NCI-H2227 (cell line): ENCODE data around the gene TEX22.

ENCODE experiments used
- DNase-seq: peaks from one replicate; lab custom pipeline; 2025; ENCODE audit not compliant: unreplicated experiment; lab: John Stamatoyannopoulos, UW

Gene TEX22

DNA sequence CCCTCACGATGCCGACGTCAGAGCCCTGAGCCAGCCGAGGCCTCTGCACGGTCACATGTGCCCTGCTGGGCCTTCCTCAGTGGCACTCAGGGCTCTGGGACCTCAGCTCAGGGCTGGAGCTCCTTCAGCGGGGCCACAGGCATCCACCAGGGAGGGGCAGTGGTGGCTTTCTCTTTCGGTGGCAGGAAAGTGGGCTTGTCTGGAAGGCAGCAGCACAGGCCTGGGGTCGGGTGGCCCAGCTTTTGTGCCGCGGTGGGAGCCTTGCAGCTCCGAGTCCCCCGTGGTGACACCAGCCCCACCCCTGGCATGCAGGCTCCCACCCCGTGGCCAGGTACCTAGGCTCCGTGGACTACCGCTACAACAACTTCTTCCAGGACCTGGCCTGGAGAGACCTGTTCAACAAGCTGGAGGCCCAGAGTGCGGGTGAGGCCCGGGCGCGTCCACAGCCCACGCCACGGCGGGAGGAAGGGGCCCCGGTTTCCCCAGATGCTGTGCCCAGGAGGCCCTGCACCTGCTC, 14.2 kb upstream of the TEX22 start:
- DNase-seq = no peak

GRCh38 chr14:105384605-105385321, 13.6 kb upstream of the TEX22 start:
- no peak for DNase-seq

DNA sequence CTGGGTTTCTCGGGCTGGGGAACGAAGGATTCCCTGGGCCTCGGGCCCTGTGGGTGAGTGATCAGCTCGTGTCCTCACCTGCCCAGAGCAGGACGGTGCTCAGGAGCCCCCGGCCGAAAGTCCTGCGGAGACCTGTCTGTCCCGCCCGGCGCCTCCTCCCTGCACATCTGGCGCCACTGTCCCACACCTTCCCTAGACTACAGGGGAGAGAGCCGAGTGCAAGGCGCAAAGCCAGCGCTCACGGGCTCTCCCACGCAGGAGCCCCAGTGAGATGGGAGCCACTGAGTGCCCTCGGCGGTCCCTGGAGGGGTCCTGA, 13.1 kb upstream of the TEX22 start:
- no peak for DNase-seq

DNA sequence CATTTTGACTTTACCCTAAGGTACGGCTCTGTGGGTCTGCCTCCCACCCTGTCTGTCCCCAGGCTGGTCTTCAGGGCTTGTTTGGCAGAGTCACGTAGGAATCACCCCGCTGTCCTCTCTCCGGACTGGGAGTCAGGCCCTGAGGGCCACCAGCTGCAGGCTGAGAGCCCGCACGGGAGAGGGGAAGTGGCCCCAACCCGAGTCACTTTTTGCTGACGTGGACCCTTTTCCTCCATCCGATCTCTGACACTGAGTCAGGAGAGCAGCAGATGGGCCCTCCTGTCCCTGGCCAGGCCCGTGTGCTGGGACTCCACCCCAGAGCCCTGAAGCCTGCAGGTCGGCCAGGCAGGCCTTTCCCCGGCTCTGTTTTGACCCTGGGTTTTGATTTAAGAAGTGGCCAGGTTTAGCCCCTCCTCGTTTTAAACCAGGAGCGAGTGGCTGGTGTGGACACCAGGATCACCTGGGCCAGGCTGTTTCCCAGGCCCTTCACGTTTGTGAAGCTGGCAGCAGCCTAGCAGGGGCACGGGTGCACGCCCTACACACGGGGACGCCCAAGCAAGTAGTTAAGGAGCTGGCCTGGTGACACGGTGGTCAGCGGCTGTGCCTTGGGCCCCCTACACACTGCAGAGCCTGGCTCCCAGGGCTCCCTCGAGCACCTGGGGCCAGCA, 12.5 kb upstream of the TEX22 start:
- DNase-seq = no peak

DNA sequence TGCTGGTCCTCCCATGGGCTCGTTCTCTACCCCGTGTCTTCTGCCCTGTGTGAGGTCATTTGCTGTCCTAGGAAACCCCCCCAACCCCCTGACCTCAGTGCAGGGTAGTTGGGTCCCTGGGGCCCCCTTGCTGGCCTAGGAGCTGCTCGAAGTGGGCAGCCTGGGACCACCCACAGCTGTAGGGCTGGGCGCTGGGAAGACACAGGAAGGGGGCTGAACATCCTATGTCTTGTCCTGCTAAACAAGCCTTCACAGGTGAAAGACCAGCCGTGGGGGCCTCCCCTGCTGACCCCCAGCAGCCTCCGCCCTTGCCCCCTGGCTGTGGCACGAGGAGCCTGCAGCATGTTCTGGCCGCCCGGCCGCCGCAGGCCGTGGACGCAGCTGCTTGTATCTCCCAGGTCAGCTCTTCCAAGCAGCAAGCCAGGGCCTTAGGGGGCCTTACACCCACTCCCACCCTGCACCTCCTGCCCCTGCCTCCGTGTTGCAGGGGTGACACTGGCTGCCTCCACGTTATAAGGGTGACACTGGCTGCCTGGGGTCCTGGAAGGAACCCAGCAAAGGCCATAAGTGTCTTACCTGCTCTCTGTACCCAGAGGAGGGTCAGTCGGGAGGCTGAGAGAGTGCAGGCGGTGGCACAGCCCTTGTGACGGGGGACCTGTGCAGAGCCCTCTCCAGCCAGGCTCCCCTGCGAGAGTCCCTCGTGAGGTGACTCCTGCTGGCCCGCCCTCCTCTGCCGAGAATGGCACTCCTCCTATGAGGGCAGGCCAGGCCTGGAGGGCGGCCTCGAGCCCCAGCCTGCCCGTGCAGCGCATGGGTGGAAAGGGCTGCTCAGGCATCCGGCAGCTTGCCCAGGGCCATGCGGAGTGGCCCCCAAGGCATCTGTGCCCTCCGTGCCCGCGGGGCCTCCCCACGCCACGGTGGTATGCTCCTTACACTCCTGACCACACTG, 11.5 kb upstream of the TEX22 start:
- DNase-seq = no peak

GRCh38 chr14:105387530-105387922, 10.8 kb upstream of the TEX22 start:
- DNase-seq = no peak

DNA sequence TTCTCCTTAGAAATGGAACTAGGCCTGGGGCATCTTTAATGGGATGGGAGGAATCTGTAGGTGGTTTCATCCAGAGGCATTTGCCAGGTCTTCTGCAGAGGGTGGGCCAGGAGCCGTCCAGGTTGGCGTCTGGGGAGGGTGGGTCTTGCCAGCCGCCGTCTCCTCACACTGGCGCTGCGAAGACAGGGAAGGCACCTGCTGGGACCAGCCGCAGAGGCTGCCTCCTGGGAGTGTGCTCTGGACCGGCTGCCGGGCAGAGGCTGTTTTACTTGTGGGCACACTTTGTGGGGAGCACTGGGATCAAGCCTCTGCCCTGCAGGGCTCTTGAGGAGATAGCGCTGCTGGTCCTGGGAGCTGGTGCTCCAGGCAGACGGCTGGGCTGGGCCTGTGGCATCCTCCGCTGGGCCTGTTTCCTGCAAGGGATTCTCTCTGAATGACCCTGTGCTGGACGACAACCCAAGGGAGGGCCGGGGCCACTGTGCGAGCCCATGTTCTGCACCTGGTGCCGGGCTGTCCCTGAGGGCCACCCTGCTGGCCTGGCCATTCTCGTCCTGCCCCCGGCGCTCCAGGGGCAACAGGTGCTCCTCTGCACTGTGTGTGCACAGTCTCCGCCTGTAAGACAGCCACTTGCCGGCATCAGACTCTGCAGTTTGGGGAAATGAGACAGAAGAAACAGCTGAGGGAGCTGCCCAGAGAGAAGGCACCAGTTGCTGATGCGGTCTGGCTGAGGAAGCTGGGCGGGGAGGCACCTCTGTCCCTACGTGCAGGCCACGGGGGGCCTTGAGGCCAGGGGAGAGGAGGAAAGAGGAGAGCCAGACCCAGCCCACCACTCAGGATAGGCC, 10.0 kb upstream of the TEX22 start:
- DNase-seq = no peak

- no peak for DNase-seq
Measured at GRCh38 chr14:105388976-105389375, 9.4 kb upstream of the TEX22 start.

- DNase-seq = no peak
Measured at GRCh38 chr14:105389534-105389933, 8.8 kb upstream of the TEX22 start.

DNA sequence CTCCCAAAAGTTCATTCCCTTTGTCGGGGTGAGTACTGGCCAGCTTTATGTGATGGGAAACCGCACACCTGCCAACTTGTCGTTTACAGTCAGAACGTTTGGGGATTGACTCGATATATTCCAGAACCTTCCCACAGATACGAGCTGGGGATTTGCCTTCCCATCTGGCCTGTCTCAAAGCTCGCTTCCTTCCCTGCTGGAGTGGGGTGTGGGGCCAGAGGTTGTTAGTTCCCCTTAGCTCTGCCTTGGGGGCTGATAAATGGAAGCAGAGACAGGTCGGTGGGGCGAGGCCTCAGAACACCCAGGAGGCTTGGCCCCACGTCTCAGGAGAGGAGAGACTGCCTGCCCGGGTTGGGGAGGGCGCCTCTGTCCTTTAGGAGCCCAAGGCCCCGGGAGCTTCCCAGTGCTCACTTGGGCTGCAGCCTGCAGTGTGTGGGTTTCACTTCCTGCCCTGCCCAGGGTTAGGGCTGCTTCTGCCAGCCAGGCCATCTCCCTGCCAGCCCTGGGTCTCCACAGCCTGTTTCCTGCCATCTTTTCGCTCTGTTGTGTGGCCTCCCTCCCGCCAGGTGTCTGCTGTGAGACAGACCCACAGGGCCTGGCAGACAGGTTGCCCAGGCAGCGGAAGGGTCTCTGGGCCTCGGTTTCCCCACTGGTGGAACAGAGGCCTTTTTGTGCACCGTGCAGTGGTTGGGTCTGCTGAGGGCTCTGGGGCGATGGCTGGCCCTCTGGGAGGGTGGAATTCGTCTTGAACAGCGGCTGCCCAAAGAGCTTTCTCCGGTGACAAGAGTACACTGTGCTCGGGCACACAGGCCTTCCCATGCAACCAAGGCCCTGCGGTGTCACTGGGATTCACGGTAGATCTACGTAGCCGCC, 8.1 kb upstream of the TEX22 start:
- DNase-seq = no peak

DNA sequence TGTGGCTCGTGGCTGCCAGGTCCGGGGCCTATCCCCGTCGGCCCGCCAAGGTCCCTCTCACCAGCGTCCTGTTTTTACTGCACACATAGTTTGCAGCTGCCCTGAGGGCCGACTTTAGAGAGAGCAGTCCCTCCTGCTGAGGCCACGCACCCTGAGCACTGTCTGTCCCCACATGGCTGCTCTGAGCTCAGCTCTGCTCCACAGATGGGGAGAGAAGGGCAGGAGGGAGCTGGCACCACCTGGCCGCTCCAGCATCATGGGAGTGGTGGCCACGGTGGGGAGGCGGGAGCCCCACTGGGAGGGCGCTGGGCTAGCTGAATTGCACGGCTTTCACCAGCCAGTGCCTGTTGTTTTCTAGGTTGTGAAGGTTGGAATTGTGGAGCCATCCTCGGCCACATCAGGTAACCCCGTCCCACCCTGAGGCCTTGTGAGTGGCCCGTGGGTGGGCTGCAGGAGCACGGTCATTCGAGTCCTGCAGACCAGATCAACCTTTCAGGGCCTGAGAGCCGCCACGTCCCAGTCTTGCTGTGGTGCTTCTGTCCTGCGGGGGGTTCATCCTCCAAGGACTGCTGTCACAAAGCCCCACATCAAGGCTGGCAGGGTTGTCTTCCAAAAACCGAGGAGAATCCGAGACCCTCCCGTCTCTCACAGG, 7.4 kb upstream of the TEX22 start:
- DNase-seq = no peak

DNA sequence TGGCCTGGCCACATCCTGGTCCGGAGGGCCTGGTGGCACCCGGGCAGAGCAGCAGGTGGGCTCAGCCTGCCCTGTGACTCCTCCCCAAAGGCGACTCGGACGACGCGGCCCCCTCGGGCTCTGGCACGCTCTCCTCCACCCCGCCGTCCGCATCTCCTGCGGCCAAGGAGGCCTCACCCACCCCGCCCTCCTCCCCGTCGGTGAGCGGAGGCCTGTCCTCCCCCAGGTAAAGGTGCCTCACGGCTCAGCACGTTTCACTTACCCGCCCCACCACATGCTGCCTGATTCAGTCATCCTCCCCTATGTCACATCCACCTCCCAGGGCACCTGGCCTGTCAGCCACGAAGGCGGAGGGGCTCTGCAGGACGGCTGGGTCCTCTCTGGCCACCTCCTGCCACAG, 6.8 kb upstream of the TEX22 start:
- DNase-seq = no peak

DNA sequence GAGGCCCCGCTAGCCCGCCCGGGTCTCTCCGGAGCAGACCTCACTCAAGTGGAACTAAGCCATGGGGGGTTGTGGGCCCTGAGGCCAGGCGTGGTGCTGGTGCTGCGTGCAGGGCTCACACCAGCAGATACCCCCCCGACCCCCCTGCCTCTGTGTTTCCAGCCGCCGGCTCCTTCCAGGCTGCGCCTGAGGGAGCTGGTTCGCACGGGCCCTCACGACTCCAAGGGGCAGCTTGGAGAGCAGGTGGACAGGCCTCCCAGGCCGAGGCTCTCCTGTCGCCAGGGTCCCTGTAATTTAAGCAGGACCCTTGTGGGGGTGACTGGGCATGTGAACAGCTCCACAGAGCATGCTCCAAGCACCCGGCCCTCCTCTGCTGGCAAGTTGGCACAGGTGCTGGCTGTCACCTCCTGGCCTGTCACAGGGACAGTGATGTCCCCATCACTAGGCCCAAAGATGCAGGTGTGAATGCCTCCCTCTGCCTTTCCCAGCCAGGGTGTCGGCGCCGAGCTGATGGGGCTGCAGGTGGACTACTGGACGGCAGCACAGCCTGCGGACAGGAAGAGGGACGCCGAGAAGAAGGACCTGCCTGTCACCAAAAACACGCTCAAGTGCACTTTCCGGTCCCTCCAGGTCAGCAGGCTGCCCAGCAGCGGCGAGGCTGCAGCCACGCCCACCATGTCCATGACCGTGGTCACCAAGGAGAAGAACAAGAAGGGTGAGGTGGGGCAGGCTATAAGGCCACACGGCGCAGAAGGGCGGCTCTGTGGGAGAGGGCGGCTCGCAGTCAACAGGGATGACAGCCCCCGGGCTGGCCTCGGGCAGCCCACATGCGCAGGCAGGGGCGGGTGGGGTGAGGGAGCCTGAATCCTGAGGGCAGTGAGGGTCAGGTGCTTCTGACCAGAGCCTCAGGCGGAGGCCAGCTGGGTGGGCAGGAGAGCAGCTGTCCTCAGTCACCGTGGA, 5.9 kb upstream of the TEX22 start:
- no peak for DNase-seq

DNA sequence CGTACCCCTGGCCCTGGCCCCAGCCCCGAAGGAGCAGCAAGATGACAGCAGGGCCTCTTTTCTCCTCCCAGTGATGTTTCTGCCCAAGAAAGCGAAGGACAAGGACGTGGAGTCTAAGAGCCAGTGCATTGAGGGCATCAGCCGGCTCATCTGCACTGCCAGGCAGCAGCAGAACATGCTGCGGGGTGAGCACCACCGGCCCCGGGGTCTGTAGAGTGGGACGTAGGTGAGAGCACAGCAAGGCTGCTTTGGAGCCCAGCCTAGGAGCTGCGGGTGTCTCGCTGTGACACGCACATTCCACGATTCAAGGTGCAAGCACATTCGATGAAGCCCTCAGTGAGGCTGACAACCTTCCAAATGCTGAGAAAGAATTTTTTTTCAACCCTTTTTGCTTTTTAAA, 5.2 kb upstream of the TEX22 start:
- DNase-seq = no peak

- no peak for DNase-seq
Measured at GRCh38 chr14:105394714-105395537, 3.4 kb upstream of the TEX22 start.

- no peak for DNase-seq
Measured at GRCh38 chr14:105395538-105395854, 2.8 kb upstream of the TEX22 start.

GRCh38 chr14:105397350-105397931, 897 bp upstream of the TEX22 start:
- no peak for DNase-seq
